ENCODE results near the gene NEGR1. TPM values are rescaled to one million over a fixed set of nuclear protein-coding genes. Genes with fewer than 3 reads are reported as not detected.

The NEGR1 gene
- total RNA-seq, 4 donors from 2014 or later = 14.5 to 50.8 (median 29.1) TPM

DNA sequence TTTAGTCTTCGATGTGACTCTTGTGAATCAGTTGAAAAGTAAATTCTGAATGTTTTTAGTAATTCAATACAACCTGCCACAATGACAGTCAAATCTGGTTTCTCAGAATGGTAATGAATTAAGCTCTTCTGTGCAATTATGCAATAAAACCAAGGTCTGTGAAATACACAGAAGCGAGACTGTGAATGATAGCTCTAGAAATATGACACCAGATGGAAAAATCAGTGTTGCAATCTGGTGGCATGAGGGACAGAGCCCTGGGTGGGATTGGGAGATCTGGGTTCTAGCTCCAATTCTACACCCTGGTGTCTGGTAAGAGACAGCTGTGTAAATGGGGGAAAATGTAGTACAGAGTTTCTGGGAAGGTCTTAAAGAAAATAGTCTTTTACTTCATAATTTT, 615.1 kb downstream of the NEGR1 start:
- TF ChIP-seq, protein P1, sequence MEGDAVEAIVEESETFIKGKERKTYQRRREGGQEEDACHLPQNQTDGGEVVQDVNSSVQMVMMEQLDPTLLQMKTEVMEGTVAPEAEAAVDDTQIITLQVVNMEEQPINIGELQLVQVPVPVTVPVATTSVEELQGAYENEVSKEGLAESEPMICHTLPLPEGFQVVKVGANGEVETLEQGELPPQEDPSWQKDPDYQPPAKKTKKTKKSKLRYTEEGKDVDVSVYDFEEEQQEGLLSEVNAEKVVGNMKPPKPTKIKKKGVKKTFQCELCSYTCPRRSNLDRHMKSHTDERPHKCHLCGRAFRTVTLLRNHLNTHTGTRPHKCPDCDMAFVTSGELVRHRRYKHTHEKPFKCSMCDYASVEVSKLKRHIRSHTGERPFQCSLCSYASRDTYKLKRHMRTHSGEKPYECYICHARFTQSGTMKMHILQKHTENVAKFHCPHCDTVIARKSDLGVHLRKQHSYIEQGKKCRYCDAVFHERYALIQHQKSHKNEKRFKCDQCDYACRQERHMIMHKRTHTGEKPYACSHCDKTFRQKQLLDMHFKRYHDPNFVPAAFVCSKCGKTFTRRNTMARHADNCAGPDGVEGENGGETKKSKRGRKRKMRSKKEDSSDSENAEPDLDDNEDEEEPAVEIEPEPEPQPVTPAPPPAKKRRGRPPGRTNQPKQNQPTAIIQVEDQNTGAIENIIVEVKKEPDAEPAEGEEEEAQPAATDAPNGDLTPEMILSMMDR (IDR thresholded peaks at IDR 0.05) = no peak
- DNase-seq (ENCODE audit: low spot score) = no peak
- ATAC-seq (ENCODE audit: low FRiP score) = no peak

DNA sequence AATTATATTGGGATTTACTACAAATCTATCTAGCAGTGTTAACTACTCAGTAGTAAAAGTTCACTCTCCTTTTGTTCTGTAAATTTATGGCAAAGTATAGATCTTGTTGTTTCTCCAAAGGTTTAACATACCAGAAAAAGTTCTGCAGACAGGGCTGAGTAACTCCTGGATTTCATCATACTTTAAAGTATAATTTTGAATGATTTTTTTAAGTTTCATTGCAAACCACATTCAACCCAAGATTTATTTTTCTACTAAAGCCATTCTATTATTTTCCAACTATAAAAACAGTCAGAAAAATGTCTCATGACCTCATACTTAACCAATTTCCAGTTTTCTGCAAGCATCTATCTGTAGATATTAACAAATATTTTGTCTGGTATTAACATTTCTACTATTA, 615.7 kb downstream of the NEGR1 start:
- TF ChIP-seq, protein P1 (IDR thresholded peaks at IDR 0.05) = no peak
- no peak for ATAC-seq (ENCODE audit: low FRiP score)
- DNase-seq (ENCODE audit: low spot score) = no peak

DNA sequence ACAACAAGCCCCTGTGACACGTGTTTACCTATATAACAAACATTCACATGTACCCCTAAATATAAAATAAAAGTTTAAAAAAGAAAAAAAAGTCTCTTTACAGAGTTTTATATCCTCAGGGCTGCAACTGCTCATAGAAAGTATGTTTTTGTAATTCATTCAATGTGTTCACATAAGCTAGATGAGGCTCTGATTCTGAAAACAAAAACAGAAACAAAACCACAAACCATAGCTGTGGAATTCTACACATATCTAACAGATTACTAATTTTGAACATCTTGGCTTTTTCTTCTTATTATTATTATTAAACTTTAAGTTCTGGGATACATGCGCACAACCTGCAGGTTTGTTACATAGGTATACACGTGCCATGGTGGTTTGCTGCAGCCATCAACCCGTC, 621.9 kb downstream of the NEGR1 start:
- ATAC-seq (ENCODE audit: low FRiP score) (no peak), DNase-seq (ENCODE audit: low spot score) (no peak)
- TF ChIP-seq, protein P1 (IDR thresholded peaks at IDR 0.05) = no peak

DNA sequence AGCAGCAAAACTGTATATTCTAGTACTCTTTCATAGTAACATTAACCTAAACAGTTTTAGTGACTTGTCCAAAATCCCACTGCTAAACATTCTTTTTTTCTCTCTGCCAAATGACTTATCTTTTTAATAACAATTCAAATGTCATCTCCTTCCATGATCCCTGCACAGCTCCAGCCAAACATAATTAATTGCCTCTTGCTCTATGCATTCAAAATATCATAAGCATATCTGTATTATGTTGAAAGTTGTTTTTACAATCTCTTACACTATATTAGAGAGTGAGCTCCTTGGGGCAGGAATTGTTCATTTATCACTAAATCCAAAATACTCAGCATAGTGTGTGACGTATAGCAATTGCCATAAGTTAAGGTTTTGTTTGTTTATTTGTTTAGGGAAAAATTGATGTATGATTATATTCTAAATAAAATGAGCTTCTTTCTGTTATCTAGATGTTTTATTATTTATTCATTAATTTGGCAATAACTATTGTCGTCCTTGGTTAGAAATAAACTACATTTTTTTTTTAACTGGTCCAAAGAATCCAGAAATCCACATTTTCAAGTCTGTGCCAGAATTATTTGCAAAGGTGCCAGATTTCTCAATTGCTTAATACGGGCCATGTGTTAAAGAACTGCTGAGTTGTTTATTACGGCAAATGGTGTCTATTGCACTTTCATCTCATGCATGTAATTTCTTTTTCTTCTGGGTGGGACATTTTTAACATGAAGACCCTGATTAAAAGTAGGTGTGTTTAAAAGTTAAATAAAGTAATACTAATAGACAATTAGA, 624.3 kb downstream of the NEGR1 start:
- no peak for DNase-seq (ENCODE audit: low spot score)
- ATAC-seq (ENCODE audit: low FRiP score) = peak; percentile 41
- TF ChIP-seq, protein P1 (IDR thresholded peaks at IDR 0.05) = no peak

DNA sequence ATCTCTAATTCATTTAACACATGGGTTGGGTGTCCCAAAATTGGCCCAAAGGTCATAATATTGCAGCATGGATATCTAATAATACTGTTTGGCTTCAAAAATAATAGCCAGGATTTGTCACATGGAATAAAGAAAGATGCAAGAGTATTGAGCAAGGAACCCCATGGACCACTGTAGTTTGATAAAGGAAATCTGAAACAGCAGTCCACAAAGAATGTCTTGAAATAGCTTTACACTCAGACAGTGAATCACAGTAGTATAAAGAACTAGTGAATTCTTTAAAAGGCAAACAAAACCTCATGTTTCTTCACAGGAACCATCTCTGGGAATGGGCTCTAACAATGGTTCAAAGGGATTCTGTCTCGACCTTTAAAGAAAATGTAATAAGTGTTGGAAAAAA, 625.4 kb downstream of the NEGR1 start:
- ATAC-seq (ENCODE audit: low FRiP score) (no peak), DNase-seq (ENCODE audit: low spot score) (no peak)
- TF ChIP-seq, protein P1 (IDR thresholded peaks at IDR 0.05) = no peak

DNA sequence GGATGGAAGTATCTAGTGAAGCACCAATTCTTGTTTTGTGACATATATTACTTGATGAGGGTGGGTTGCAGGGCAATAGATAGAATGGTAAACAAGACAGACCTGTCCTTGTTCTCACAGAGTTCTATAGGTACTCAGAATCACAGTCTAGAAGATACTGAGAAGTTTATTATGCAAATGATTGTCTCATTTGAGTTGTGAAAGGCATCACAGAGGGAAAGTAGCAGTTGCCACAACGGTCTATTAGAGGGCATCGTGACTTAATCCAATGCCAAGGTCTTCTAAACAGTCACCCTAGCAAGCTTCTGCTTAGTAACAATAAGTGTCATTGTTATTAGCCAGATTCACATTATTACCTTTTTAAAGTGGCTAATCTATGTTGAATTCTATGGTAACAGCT, 626.7 kb downstream of the NEGR1 start:
- ATAC-seq (ENCODE audit: low FRiP score) (no peak), DNase-seq (ENCODE audit: low spot score) (no peak)
- TF ChIP-seq, protein P1 (IDR thresholded peaks at IDR 0.05) = no peak

DNA sequence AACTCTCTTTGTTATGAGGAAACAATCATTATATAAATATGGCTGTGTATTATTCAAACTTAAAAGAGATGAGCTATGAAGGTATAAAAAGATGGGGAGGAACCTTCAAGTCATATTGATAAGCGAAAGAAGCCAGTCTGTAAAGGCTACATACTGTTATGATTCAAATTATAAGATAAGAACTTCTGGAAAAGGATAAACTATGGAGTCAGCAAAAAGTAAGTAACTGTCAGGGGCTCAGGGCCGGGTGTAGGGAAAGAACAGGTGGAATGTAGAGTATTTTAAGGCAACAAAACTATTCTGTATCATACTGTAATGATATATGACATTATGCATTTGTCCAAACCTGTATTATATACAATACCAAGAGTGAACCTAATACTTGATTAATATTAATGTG, 628.4 kb downstream of the NEGR1 start:
- TF ChIP-seq, protein P1 (IDR thresholded peaks at IDR 0.05) = no peak
- no peak for DNase-seq (ENCODE audit: low spot score)
- no peak for ATAC-seq (ENCODE audit: low FRiP score)
